ENCODE measurements around the gene PFKM.
"Not testable (repeated sequence)": the region's sequence is repeated elsewhere in the genome, so short reads cannot be mapped to it uniquely, and the experiment has no call there.

Gene PFKM

DNA sequence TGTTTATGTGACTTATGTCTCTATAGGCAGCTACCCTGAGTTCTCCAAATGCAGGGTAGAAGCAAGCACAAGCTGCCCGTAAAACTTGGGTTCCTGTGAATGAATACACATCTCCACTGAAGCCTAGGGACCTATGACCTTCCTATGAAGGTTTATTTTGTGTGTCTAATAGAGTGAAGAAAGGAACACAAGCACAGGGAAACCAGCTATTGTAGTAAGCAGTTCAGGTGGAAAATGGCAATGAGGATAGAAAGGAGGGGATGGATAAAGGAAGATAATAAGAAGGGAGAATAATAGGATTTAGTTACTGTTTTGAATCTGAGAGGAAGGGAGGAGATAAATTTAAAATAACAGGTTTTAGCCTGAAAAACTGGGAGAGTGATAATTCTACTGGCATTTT lies 2.4 kb downstream of the PFKM start:
- Histone ChIP-seq H3K4me2 (ENCODE audit: low read length) (no peak overlapping the region), H3K79me2 (ENCODE audit: insufficient read depth, low read length) (peaks cover 12% of the 10 kb centered on the region), H2AFZ (ENCODE audit: low read length) (no peak overlapping the region), H3F3A (ENCODE audit: insufficient read depth, low read length) (no peaks in the 10 kb centered on the region), H3K27ac (ENCODE audit: low read depth, low read length, poor library complexity, severe bottlenecking) (no peak overlapping the region), H3K4me3 (ENCODE audit: low read depth, low read length, poor library complexity, severe bottlenecking) (no peak overlapping the region), H3K9me2 (ENCODE audit: low read depth, low read length) (no peaks in the 10 kb centered on the region), H3K36me3 (ENCODE audit: insufficient read depth, low read length) (peaks cover 39% of the 10 kb centered on the region; the same call in 1 of the 2 replicates), H3K9ac (ENCODE audit: low read length) (no peak overlapping the region), H3K4me1 (ENCODE audit: insufficient read depth, low read length, severe bottlenecking) (peaks cover 23% of the 10 kb centered on the region), H3K27me3 (ENCODE audit: insufficient read depth, low read length) (no peaks in the 10 kb centered on the region), H4K20me1 (ENCODE audit: insufficient read depth, low read length) (no peaks in the 10 kb centered on the region), H3K9me3 (ENCODE audit: low read length) (no peaks in the 10 kb centered on the region)
- no peak for TF ChIP-seq EZH2 (IDR thresholded peaks at IDR 0.05; ENCODE audit: borderline replicate concordance, low read length)
- TF ChIP-seq, protein P1, sequence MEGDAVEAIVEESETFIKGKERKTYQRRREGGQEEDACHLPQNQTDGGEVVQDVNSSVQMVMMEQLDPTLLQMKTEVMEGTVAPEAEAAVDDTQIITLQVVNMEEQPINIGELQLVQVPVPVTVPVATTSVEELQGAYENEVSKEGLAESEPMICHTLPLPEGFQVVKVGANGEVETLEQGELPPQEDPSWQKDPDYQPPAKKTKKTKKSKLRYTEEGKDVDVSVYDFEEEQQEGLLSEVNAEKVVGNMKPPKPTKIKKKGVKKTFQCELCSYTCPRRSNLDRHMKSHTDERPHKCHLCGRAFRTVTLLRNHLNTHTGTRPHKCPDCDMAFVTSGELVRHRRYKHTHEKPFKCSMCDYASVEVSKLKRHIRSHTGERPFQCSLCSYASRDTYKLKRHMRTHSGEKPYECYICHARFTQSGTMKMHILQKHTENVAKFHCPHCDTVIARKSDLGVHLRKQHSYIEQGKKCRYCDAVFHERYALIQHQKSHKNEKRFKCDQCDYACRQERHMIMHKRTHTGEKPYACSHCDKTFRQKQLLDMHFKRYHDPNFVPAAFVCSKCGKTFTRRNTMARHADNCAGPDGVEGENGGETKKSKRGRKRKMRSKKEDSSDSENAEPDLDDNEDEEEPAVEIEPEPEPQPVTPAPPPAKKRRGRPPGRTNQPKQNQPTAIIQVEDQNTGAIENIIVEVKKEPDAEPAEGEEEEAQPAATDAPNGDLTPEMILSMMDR (IDR thresholded peaks at IDR 0.05; ENCODE audit: low read length): no peak

DNA sequence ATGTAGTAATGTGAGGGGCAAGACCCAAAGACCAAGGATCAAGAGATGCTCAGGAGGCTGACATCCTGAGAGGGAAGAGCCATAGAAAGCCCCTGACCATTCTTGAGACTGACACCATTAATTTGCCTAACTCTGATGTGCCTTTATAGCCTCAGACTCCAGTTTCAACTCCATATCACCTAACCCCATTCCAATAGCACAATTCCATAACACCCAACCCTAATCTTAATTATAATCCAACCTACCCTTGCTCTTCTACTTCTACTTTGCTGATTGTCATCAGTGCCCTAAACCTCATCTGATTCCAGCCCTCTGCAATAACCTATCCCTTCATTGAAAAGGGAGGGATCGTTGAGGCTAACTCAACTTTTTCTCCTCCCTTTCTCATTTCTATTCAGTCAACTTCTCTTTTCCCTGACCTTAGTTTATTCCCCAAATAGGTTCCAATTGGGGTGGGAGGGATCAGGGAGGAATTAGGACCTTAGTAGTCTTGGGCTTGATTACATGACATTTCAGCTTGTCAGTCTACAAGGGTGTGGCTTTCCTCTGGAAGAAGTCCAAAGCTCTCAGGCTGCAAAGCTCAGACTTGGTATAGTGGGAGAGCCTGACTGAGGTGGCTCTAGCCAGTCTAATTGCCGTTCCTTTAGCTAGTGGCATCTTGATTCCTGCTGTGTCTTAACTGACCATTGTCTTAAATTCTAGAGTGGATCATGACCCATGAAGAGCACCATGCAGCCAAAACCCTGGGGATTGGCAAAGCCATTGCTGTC lies 3.1 kb downstream of the PFKM start:
- H3K4me1 ChIP-seq (ENCODE audit: insufficient read depth, low read length, severe bottlenecking): peaks cover 23% of the 10 kb centered on the region
- no peaks in the 10 kb centered on the region for H4K20me1 ChIP-seq (ENCODE audit: insufficient read depth, low read length)
- TF ChIP-seq, protein P1 (IDR thresholded peaks at IDR 0.05; ENCODE audit: low read length): no peak
- H2AFZ ChIP-seq (ENCODE audit: low read length): no peak overlapping the region
- no peak overlapping the region for H3K4me3 ChIP-seq (ENCODE audit: low read depth, low read length, poor library complexity, severe bottlenecking)
- H3K9me2 ChIP-seq (ENCODE audit: low read depth, low read length): no peaks in the 10 kb centered on the region
- H3K9me3 ChIP-seq (ENCODE audit: low read length): no peaks in the 10 kb centered on the region
- no peak overlapping the region for H3K4me2 ChIP-seq (ENCODE audit: low read length)
- H3F3A ChIP-seq (ENCODE audit: insufficient read depth, low read length): no peaks in the 10 kb centered on the region
- no peak overlapping the region for H3K9ac ChIP-seq (ENCODE audit: low read length)
- H3K27me3 ChIP-seq (ENCODE audit: insufficient read depth, low read length): no peaks in the 10 kb centered on the region
- peaks cover 47% of the 10 kb centered on the region; the same call in 1 of the 2 replicates for H3K36me3 ChIP-seq (ENCODE audit: insufficient read depth, low read length)
- no peak overlapping the region for H3K27ac ChIP-seq (ENCODE audit: low read depth, low read length, poor library complexity, severe bottlenecking)
- H3K79me2 ChIP-seq (ENCODE audit: insufficient read depth, low read length): peaks cover 12% of the 10 kb centered on the region

DNA sequence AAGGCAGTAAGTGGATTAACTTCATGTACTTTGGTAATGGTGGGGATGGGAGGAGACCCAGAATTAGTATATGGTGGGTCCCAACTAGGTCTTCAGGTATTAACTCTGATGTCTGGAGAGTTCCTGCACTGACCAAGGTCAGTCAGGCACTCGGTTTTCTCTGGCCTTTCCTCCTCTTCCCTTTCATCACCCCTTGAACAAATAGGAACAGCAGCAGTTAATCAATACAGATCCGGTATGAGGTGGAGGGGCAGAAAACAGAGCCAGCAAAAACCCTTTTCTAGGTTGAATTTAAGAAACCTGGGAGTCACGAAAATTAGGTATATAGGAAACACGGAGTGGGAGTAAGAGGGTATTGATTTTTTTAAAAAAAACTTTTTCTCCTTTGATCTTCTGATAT lies 4.0 kb downstream of the PFKM start:
- peaks cover 12% of the 10 kb centered on the region for H3K79me2 ChIP-seq (ENCODE audit: insufficient read depth, low read length)
- H3K4me2 ChIP-seq (ENCODE audit: low read length): no peak overlapping the region
- peaks cover 23% of the 10 kb centered on the region for H3K4me1 ChIP-seq (ENCODE audit: insufficient read depth, low read length, severe bottlenecking)
- H3F3A ChIP-seq (ENCODE audit: insufficient read depth, low read length): no peaks in the 10 kb centered on the region
- no peaks in the 10 kb centered on the region for H3K27me3 ChIP-seq (ENCODE audit: insufficient read depth, low read length)
- no peaks in the 10 kb centered on the region for H3K9me2 ChIP-seq (ENCODE audit: low read depth, low read length)
- H3K9ac ChIP-seq (ENCODE audit: low read length): no peak overlapping the region
- TF ChIP-seq, protein P1 (IDR thresholded peaks at IDR 0.05; ENCODE audit: low read length): no peak
- no peak for TF ChIP-seq EZH2 (IDR thresholded peaks at IDR 0.05; ENCODE audit: borderline replicate concordance, low read length)
- no peak overlapping the region for H2AFZ ChIP-seq (ENCODE audit: low read length)
- no peaks in the 10 kb centered on the region for H3K9me3 ChIP-seq (ENCODE audit: low read length)
- H3K27ac ChIP-seq (ENCODE audit: low read depth, low read length, poor library complexity, severe bottlenecking): no peak overlapping the region
- H3K4me3 ChIP-seq (ENCODE audit: low read depth, low read length, poor library complexity, severe bottlenecking): no peak overlapping the region
- no peaks in the 10 kb centered on the region for H4K20me1 ChIP-seq (ENCODE audit: insufficient read depth, low read length)
- H3K36me3 ChIP-seq (ENCODE audit: insufficient read depth, low read length): peaks cover 53% of the 10 kb centered on the region; the same call in 1 of the 2 replicates

DNA sequence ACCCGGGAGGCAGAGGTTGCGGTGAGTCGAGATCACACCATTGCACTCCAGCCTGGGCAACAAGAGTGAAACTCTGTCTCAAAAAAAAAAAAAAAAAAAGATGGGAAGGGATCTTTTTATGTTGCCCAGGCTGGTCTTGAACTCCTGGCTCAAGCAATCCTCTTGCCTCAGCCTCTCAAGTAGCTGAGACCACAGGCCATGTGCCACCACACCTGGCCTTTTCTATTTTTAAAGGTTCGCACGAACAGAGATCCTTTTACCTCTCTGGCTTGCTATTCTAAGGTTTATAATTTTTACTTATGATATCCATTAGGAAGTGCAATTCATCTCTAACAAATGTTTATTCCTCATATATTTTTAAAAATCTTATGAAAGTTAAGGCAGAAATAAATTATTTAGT lies 6.4 kb downstream of the PFKM start:
- not testable (repeated sequence) for H3K4me3 ChIP-seq (ENCODE audit: low read depth, low read length, poor library complexity, severe bottlenecking); H3K9me3 ChIP-seq (ENCODE audit: low read length); H3K4me2 ChIP-seq (ENCODE audit: low read length); H3K27ac ChIP-seq (ENCODE audit: low read depth, low read length, poor library complexity, severe bottlenecking); H3K79me2 ChIP-seq (ENCODE audit: insufficient read depth, low read length); H3K27me3 ChIP-seq (ENCODE audit: insufficient read depth, low read length); H3K9ac ChIP-seq (ENCODE audit: low read length); H3F3A ChIP-seq (ENCODE audit: insufficient read depth, low read length); H3K4me1 ChIP-seq (ENCODE audit: insufficient read depth, low read length, severe bottlenecking); H4K20me1 ChIP-seq (ENCODE audit: insufficient read depth, low read length); H3K9me2 ChIP-seq (ENCODE audit: low read depth, low read length); H2AFZ ChIP-seq (ENCODE audit: low read length)
- peaks cover 73% of the 10 kb centered on the region for H3K36me3 ChIP-seq (ENCODE audit: insufficient read depth, low read length)
